T-helper 2 cell treated with Interferon-gamma antibody and Interleukin-4, amounts not matched to agents 5 μg/mL and 100 μg/mL, for 36 hours (primary cell): ENCODE measurements around the gene C1orf105.

Source experiments
- DNase-seq: peaks from one replicate; pipeline ENCODE4 v3.0.0; 2021; ENCODE audit warnings: low spot score
- H3K27ac Mint-ChIP-seq: one replicate; pipeline ENCODE4 v1.8.0; 2021; ENCODE audit warnings: mild to moderate bottlenecking, mixed read lengths
- H3K27me3 Mint-ChIP-seq: one replicate; pipeline ENCODE4 v1.8.0; 2021; ENCODE audit warnings: low read depth, mixed read lengths
- H3K36me3 Mint-ChIP-seq: one replicate; pipeline ENCODE4 v1.8.0; 2021; ENCODE audit warnings: low read depth, mixed read lengths
- H3K4me1 Mint-ChIP-seq: one replicate; pipeline ENCODE4 v1.8.0; 2021; ENCODE audit warnings: low read depth, mixed read lengths
- H3K4me3 Mint-ChIP-seq: one replicate; pipeline ENCODE4 v1.8.0; 2022; ENCODE audit warnings: mild to moderate bottlenecking, moderate library complexity, mixed read lengths
- H3K9me3 Mint-ChIP-seq: one replicate; pipeline ENCODE4 v1.8.0; 2021; ENCODE audit warnings: mixed read lengths

Gene C1orf105

GRCh38 chr1:172466795-172467407, 46.4 kb downstream of the C1orf105 start:
- Mint-ChIP-seq H3K9me3 (no peaks in the 10 kb centered on the region), H3K27me3 (no peaks in the 10 kb centered on the region), H3K36me3 (no peaks in the 10 kb centered on the region), H3K4me3 (no peak overlapping the region), H3K27ac (no peak overlapping the region), H3K4me1 (peaks cover 2% of the 10 kb centered on the region)
- no peak for DNase-seq

GRCh38 chr1:172467446-172467845, 47.0 kb downstream of the C1orf105 start:
- Mint-ChIP-seq H3K36me3 (no peaks in the 10 kb centered on the region), H3K4me1 (peaks cover 2% of the 10 kb centered on the region), H3K27me3 (peaks cover 4% of the 10 kb centered on the region), H3K9me3 (no peaks in the 10 kb centered on the region), H3K4me3 (no peak overlapping the region), H3K27ac (no peak overlapping the region)
- no peak for DNase-seq

GRCh38 chr1:172468296-172468695, 47.8 kb downstream of the C1orf105 start:
- Mint-ChIP-seq H3K36me3 (no peaks in the 10 kb centered on the region), H3K27ac (no peak overlapping the region), H3K4me1 (peaks cover 2% of the 10 kb centered on the region), H3K9me3 (no peaks in the 10 kb centered on the region), H3K27me3 (peaks cover 8% of the 10 kb centered on the region), H3K4me3 (no peak overlapping the region)
- no peak for DNase-seq

- H3K27ac Mint-ChIP-seq, result no peak overlapping the region
- H3K36me3 Mint-ChIP-seq, result no peaks in the 10 kb centered on the region
- no peak for DNase-seq
- no peak overlapping the region for H3K4me3 Mint-ChIP-seq
- no peaks in the 10 kb centered on the region for H3K4me1 Mint-ChIP-seq
- H3K27me3 Mint-ChIP-seq, result peaks cover 11% of the 10 kb centered on the region
- no peaks in the 10 kb centered on the region for H3K9me3 Mint-ChIP-seq
These were observed 49.2 kb downstream of the C1orf105 start for GRCh38 chr1:172469717-172470116.

GRCh38 chr1:172470149-172470548, 49.7 kb downstream of the C1orf105 start:
- Mint-ChIP-seq H3K4me1 (no peaks in the 10 kb centered on the region), H3K27ac (no peak overlapping the region), H3K27me3 (peaks cover 15% of the 10 kb centered on the region), H3K9me3 (no peaks in the 10 kb centered on the region), H3K36me3 (no peaks in the 10 kb centered on the region), H3K4me3 (no peak overlapping the region)
- DNase-seq, result no peak

- Mint-ChIP-seq H3K36me3 (no peaks in the 10 kb centered on the region), H3K27ac (no peak overlapping the region), H3K9me3 (no peaks in the 10 kb centered on the region), H3K4me1 (no peaks in the 10 kb centered on the region), H3K4me3 (no peak overlapping the region), H3K27me3 (peaks cover 16% of the 10 kb centered on the region)
- DNase-seq, result no peak
These were observed 51.2 kb downstream of the C1orf105 start for GRCh38 chr1:172471666-172472065.

GRCh38 chr1:172472495-172472894, 52.0 kb downstream of the C1orf105 start:
- no peak for DNase-seq
- Mint-ChIP-seq H3K27ac (no peak overlapping the region), H3K27me3 (peaks cover 16% of the 10 kb centered on the region), H3K36me3 (no peaks in the 10 kb centered on the region), H3K4me3 (no peak overlapping the region), H3K4me1 (no peaks in the 10 kb centered on the region), H3K9me3 (no peaks in the 10 kb centered on the region)

GRCh38 chr1:172473302-172473701, 52.8 kb downstream of the C1orf105 start:
- Mint-ChIP-seq H3K36me3 (no peaks in the 10 kb centered on the region), H3K27ac (no peak overlapping the region), H3K27me3 (peaks cover 16% of the 10 kb centered on the region), H3K9me3 (no peaks in the 10 kb centered on the region), H3K4me3 (no peak overlapping the region), H3K4me1 (no peaks in the 10 kb centered on the region)
- no peak for DNase-seq

GRCh38 chr1:172473842-172474241, 53.4 kb downstream of the C1orf105 start:
- H3K27ac Mint-ChIP-seq, result no peak overlapping the region
- no peak for DNase-seq
- H3K4me3 Mint-ChIP-seq, result no peak overlapping the region
- H3K27me3 Mint-ChIP-seq, result peaks cover 16% of the 10 kb centered on the region
- H3K9me3 Mint-ChIP-seq, result no peaks in the 10 kb centered on the region
- no peaks in the 10 kb centered on the region for H3K36me3 Mint-ChIP-seq
- H3K4me1 Mint-ChIP-seq, result no peaks in the 10 kb centered on the region

GRCh38 chr1:172476218-172476811, 55.8 kb downstream of the C1orf105 start:
- peaks cover 16% of the 10 kb centered on the region for H3K27me3 Mint-ChIP-seq

GRCh38 chr1:172477216-172477615, 56.7 kb downstream of the C1orf105 start:
- Mint-ChIP-seq H3K4me3 (no peak overlapping the region), H3K27ac (no peak overlapping the region), H3K4me1 (peaks cover 1% of the 10 kb centered on the region), H3K36me3 (no peaks in the 10 kb centered on the region), H3K27me3 (peaks cover 20% of the 10 kb centered on the region), H3K9me3 (no peaks in the 10 kb centered on the region)
- no peak for DNase-seq

More at GRCh38 chr1:172476218-172476811, 55.8 kb downstream of the C1orf105 start:
- no peak overlapping the region for H3K27ac Mint-ChIP-seq
- H3K9me3 Mint-ChIP-seq, result no peaks in the 10 kb centered on the region
- peaks cover 1% of the 10 kb centered on the region for H3K4me1 Mint-ChIP-seq
- DNase-seq, result no peak
- H3K36me3 Mint-ChIP-seq, result no peaks in the 10 kb centered on the region
- H3K4me3 Mint-ChIP-seq, result no peak overlapping the region

- Mint-ChIP-seq H3K27ac (no peak overlapping the region), H3K4me1 (peaks cover 1% of the 10 kb centered on the region), H3K4me3 (no peak overlapping the region), H3K36me3 (no peaks in the 10 kb centered on the region), H3K9me3 (no peaks in the 10 kb centered on the region), H3K27me3 (peaks cover 15% of the 10 kb centered on the region)
- no peak for DNase-seq
These were observed 57.3 kb downstream of the C1orf105 start for GRCh38 chr1:172477741-172478140.

- H3K27me3 Mint-ChIP-seq, result peaks cover 15% of the 10 kb centered on the region
- H3K4me1 Mint-ChIP-seq, result peaks cover 1% of the 10 kb centered on the region
- no peak overlapping the region for H3K4me3 Mint-ChIP-seq
- H3K9me3 Mint-ChIP-seq, result no peaks in the 10 kb centered on the region
- no peaks in the 10 kb centered on the region for H3K36me3 Mint-ChIP-seq
- no peak for DNase-seq
- no peak overlapping the region for H3K27ac Mint-ChIP-seq
These were observed 58.0 kb downstream of the C1orf105 start for GRCh38 chr1:172478485-172478884.

- no peak for DNase-seq
- Mint-ChIP-seq H3K27me3 (peaks cover 11% of the 10 kb centered on the region), H3K4me1 (peaks cover 3% of the 10 kb centered on the region), H3K9me3 (no peaks in the 10 kb centered on the region), H3K27ac (no peak overlapping the region), H3K36me3 (no peaks in the 10 kb centered on the region), H3K4me3 (no peak overlapping the region)
These were observed 59.9 kb downstream of the C1orf105 start for GRCh38 chr1:172480431-172480830.

GRCh38 chr1:172482044-172482443, 61.6 kb downstream of the C1orf105 start:
- no peaks in the 10 kb centered on the region for H3K9me3 Mint-ChIP-seq
- H3K36me3 Mint-ChIP-seq, result no peaks in the 10 kb centered on the region
- peaks cover 3% of the 10 kb centered on the region for H3K4me1 Mint-ChIP-seq
- DNase-seq, result no peak
- H3K27me3 Mint-ChIP-seq, result peaks cover 20% of the 10 kb centered on the region
- H3K27ac Mint-ChIP-seq, result no peak overlapping the region
- H3K4me3 Mint-ChIP-seq, result no peak overlapping the region
